Measurements from ENCODE around the gene ASIC2.

The ASIC2 gene

GRCh38 chr17:33291248-33292200 is 1.6 kb downstream of the ASIC2 start:
- no peak for DNase-seq (ENCODE audit: low read depth)
- no peak overlapping the region for H3K4me3 ChIP-seq (ENCODE audit: low read depth, low read length)
- TF ChIP-seq, protein P1, sequence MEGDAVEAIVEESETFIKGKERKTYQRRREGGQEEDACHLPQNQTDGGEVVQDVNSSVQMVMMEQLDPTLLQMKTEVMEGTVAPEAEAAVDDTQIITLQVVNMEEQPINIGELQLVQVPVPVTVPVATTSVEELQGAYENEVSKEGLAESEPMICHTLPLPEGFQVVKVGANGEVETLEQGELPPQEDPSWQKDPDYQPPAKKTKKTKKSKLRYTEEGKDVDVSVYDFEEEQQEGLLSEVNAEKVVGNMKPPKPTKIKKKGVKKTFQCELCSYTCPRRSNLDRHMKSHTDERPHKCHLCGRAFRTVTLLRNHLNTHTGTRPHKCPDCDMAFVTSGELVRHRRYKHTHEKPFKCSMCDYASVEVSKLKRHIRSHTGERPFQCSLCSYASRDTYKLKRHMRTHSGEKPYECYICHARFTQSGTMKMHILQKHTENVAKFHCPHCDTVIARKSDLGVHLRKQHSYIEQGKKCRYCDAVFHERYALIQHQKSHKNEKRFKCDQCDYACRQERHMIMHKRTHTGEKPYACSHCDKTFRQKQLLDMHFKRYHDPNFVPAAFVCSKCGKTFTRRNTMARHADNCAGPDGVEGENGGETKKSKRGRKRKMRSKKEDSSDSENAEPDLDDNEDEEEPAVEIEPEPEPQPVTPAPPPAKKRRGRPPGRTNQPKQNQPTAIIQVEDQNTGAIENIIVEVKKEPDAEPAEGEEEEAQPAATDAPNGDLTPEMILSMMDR (IDR thresholded peaks at IDR 0.05; ENCODE audit: insufficient read depth, low read depth, low read length, missing control alignments), result no peak

- no peak overlapping the region for H3K4me3 ChIP-seq (ENCODE audit: low read depth, low read length)
- DNase-seq (ENCODE audit: low read depth), result no peak
- TF ChIP-seq, protein P1 (IDR thresholded peaks at IDR 0.05; ENCODE audit: insufficient read depth, low read depth, low read length, missing control alignments), result no peak
These were observed 2.8 kb downstream of the ASIC2 start for GRCh38 chr17:33290253-33290652.

DNA sequence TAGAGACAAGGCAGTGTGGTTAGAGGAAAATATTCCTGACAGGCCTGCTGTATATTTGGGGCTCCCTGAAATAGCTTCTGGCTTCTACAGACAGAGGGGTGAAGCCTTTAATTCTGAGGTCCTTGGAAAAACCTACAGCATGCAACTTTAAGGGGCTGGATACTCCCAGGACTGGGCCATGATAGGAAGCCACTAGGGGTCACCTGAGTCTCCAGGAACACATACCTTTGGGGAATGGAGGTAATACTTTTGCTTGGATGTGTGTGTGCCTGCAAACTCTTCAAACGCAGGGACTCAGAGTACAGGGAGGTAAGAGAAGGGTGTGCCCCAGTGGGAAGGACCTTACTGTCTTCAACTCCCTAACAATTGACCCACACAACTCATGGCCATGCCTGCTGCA is 4.1 kb downstream of the ASIC2 start:
- TF ChIP-seq, protein P1 (IDR thresholded peaks at IDR 0.05; ENCODE audit: insufficient read depth, low read depth, low read length, missing control alignments), result no peak
- H3K4me3 ChIP-seq (ENCODE audit: low read depth, low read length), result no peak overlapping the region
- no peak for DNase-seq (ENCODE audit: low read depth)

- DNase-seq (ENCODE audit: low read depth), result no peak
- H3K4me3 ChIP-seq (ENCODE audit: low read depth, low read length), result no peak overlapping the region
- TF ChIP-seq, protein P1 (IDR thresholded peaks at IDR 0.05; ENCODE audit: insufficient read depth, low read depth, low read length, missing control alignments), result no peak
These were observed 5.9 kb downstream of the ASIC2 start for GRCh38 chr17:33287096-33287725.

DNA sequence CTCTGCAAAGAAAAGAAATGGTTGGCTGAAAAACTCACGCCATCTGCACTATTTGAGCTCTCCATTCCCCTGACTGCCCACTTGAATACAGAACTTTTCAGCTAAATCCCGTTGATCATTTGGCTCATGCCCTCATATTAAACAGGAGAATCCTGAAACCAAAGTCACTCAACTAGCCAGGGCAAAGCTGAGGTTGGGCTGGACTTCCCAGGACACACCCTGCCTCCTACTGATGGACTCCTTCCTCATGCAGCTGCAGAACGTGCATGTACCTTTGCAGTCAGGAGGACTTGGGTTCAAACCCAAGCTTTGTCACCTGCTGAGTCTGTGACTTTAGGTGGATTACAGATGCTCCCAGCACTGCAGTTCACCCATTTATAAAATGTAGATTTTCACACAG is 7.7 kb downstream of the ASIC2 start:
- no peak overlapping the region for H3K4me3 ChIP-seq (ENCODE audit: low read depth, low read length)
- no peak for DNase-seq (ENCODE audit: low read depth)
- TF ChIP-seq, protein P1 (IDR thresholded peaks at IDR 0.05; ENCODE audit: insufficient read depth, low read depth, low read length, missing control alignments), result no peak

GRCh38 chr17:33284022-33284421 is 9.1 kb downstream of the ASIC2 start:
- TF ChIP-seq, protein P1 (IDR thresholded peaks at IDR 0.05; ENCODE audit: insufficient read depth, low read depth, low read length, missing control alignments), result no peak
- DNase-seq (ENCODE audit: low read depth), result no peak
- H3K4me3 ChIP-seq (ENCODE audit: low read depth, low read length), result no peak overlapping the region
